ENCODE measurements around the gene BBS7. TPM values are rescaled to one million over a fixed set of nuclear protein-coding genes. Genes with fewer than 3 reads are reported as not detected.

Gene BBS7
- total and polyA plus RNA-seq, 9 of the 15 experiments (the other 6 are each of a cell fraction or from before 2014, with no cell fraction given) = 13.4 to 25.8 (median 16.4) TPM

GRCh38 chr4:121875652-121876051 is 5.4 kb upstream of the BBS7 start:
- intact Hi-C loops (cut with micrococcal nuclease) = no loop called here
- TF ChIP-seq HBP1 (CRISPR knock-in tag; IDR thresholded peaks at IDR 0.05) (no peak), SRSF7 (optimal IDR thresholded peaks at IDR 0.05; ENCODE audit: low read depth, low read length) (no peak), XRCC3 (IDR thresholded peaks at IDR 0.05) (no peak), FOXJ3 (CRISPR knock-in tag; IDR thresholded peaks at IDR 0.05) (no peak), MYC (IDR thresholded peaks at IDR 0.05; ENCODE audit: low read depth, low read length) (no peak), MYC (CRISPR knock-in tag; IDR thresholded peaks at IDR 0.05; ENCODE audit: borderline replicate concordance, low read depth) (no peak), MAFF (IDR thresholded peaks at IDR 0.05; ENCODE audit: low read length) (no peak), TCF3 (CRISPR knock-in tag; IDR thresholded peaks at IDR 0.05) (no peak), CC2D1A (IDR thresholded peaks at IDR 0.05) (no peak), ZNF184 (CRISPR knock-in tag; IDR thresholded peaks at IDR 0.05) (no peak), ZMIZ1 (IDR thresholded peaks at IDR 0.05; ENCODE audit: low read depth in 2 of 2, low read length in 2 of 2) (no peak)
- TF ChIP-seq, protein P1, sequence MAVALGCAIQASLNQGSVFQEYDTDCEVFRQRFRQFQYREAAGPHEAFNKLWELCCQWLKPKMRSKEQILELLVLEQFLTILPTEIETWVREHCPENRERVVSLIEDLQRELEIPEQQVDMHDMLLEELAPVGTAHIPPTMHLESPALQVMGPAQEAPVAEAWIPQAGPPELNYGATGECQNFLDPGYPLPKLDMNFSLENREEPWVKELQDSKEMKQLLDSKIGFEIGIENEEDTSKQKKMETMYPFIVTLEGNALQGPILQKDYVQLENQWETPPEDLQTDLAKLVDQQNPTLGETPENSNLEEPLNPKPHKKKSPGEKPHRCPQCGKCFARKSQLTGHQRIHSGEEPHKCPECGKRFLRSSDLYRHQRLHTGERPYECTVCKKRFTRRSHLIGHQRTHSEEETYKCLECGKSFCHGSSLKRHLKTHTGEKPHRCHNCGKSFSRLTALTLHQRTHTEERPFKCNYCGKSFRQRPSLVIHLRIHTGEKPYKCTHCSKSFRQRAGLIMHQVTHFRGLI (CRISPR knock-in tag; IDR thresholded peaks at IDR 0.05) = no peak
- TF ChIP-seq, protein P2, sequence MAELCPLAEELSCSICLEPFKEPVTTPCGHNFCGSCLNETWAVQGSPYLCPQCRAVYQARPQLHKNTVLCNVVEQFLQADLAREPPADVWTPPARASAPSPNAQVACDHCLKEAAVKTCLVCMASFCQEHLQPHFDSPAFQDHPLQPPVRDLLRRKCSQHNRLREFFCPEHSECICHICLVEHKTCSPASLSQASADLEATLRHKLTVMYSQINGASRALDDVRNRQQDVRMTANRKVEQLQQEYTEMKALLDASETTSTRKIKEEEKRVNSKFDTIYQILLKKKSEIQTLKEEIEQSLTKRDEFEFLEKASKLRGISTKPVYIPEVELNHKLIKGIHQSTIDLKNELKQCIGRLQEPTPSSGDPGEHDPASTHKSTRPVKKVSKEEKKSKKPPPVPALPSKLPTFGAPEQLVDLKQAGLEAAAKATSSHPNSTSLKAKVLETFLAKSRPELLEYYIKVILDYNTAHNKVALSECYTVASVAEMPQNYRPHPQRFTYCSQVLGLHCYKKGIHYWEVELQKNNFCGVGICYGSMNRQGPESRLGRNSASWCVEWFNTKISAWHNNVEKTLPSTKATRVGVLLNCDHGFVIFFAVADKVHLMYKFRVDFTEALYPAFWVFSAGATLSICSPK (IDR thresholded peaks at IDR 0.05; ENCODE audit: borderline replicate concordance) = no peak
- TF ChIP-seq, protein P3, sequence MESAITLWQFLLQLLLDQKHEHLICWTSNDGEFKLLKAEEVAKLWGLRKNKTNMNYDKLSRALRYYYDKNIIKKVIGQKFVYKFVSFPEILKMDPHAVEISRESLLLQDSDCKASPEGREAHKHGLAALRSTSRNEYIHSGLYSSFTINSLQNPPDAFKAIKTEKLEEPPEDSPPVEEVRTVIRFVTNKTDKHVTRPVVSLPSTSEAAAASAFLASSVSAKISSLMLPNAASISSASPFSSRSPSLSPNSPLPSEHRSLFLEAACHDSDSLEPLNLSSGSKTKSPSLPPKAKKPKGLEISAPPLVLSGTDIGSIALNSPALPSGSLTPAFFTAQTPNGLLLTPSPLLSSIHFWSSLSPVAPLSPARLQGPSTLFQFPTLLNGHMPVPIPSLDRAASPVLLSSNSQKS (CRISPR knock-in tag; IDR thresholded peaks at IDR 0.05) = no peak

More at GRCh38 chr4:121875652-121876051, 5.4 kb upstream of the BBS7 start:
- no peak overlapping the region for H3K4me3 ChIP-seq
- FAIRE-seq (no peak), ATAC-seq (no peak), DNase-seq (ENCODE audit: extremely low read depth in 1 of 4, low spot score in 3 of 4) (no peak)
- H3K4me2 ChIP-seq (ENCODE audit: insufficient read depth, low read length) = no peak overlapping the region
- H3K27me3 ChIP-seq (ENCODE audit: control insufficient read depth in 2 of 2, insufficient read depth in 2 of 2, low read length in 2 of 2) = no peaks in the 10 kb centered on the region
- peaks cover 4 to 7% of the 10 kb centered on the region in 2 experiments; a peak in 4 of 5 replicates for H3K4me1 ChIP-seq (replicated peaks in 1 of 2; ENCODE audit: control insufficient read depth in 2 of 2, insufficient read depth in 2 of 2, low read length in 2 of 2)
- H3K79me2 ChIP-seq (ENCODE audit: control insufficient read depth, insufficient read depth, low read length) = no peaks in the 10 kb centered on the region
- no TSS peak for BruUV-seq (replicated peaks)
- ChIA-PET POLR2A (no interaction called here), CTCF (ENCODE audit: low intra/inter-chr PET ratio) (no interaction called here)
- H3K9me1 ChIP-seq (ENCODE audit: control insufficient read depth, insufficient read depth, low read length) = no peaks in the 10 kb centered on the region
- H3K9me3 ChIP-seq (replicated peaks; ENCODE audit: control insufficient read depth, insufficient read depth, low read depth, low read length) = no peaks in the 10 kb centered on the region
- H3K36me3 ChIP-seq (ENCODE audit: control insufficient read depth, insufficient read depth, low read length) = no peaks in the 10 kb centered on the region
- WGBS (ENCODE audit: insufficient coverage, low coverage, missing lambda C conversion rate) = 42% methylated on average over 1 of the region's 2 CpGs
- H3K9ac ChIP-seq (ENCODE audit: insufficient read depth in 1 of 2, low read depth in 2 of 2, low read length in 2 of 2) = no peak overlapping the region
- H3K27ac ChIP-seq (ENCODE audit: extremely low read depth, low read depth, low read length) = no peak overlapping the region
- in situ Hi-C loops (cut with MboI) = no loop called here
- no peak overlapping the region for H2AFZ ChIP-seq (ENCODE audit: low read depth, low read length)
- H4K20me1 ChIP-seq (replicated peaks; ENCODE audit: control insufficient read depth, insufficient read depth, low read length) = no peaks in the 10 kb centered on the region
